GM12891 (cell line): ENCODE measurements around the gene TRAP1.

ENCODE experiments used
- PAX5 ChIP-seq: IDR thresholded peaks from 2 replicates; pipeline ENCODE4 v1.6.1; 2011; ENCODE audit warnings: low read length, moderate library complexity, mild to moderate bottlenecking; ENCODE audit not compliant: insufficient read depth, severe bottlenecking
- POLR2A ChIP-seq: IDR thresholded peaks from 2 replicates; pipeline ENCODE4 v1.6.1; 2011; ENCODE audit warnings: low read depth, low read length, control low read depth
- POLR2AphosphoS5 ChIP-seq: IDR thresholded peaks from 2 replicates; pipeline ENCODE4 v1.6.1; 2011; ENCODE audit warnings: low read depth, low read length, control low read depth
- SPI1 ChIP-seq: IDR thresholded peaks from 2 replicates; pipeline ENCODE4 v1.6.1; 2011; ENCODE audit warnings: low read depth, low read length, control low read depth
- TAF1 ChIP-seq: IDR thresholded peaks from 2 replicates; pipeline ENCODE4 v1.6.1; 2011; ENCODE audit warnings: low read depth, low read length, control low read depth

GRCh38 chr16:3643095-3643730 is 74.1 kb downstream of the TRAP1 start:
- TF ChIP-seq POLR2A (no peak), SPI1 (no peak), POLR2AphosphoS5 (no peak), TAF1 (no peak), PAX5 (no peak)
